OCI-LY1 (cell line): Measurements from ENCODE around the gene MED15.

ENCODE experiments used
- CTCF ChIP-seq: fragments of 200-600 bp; sonication (generic), shearing (Covaris generic); IDR thresholded peaks from 2 replicates; pipeline ENCODE4 v1.5.1; 2017; ENCODE audit warnings: mild to moderate bottlenecking, antibody characterized with exemption, low read length, moderate library complexity, mixed read lengths
- EZH2 ChIP-seq: fragments of 200-600 bp; sonication (generic), shearing (Covaris generic); IDR thresholded peaks from 2 replicates; pipeline ENCODE4 v1.8.0; 2017; ENCODE audit warnings: borderline replicate concordance, mixed run types, mild to moderate bottlenecking, antibody characterized with exemption, low read length, moderate library complexity, mixed read lengths

GRCh38 chr22:20548806-20549205 lies 41.4 kb downstream of the MED15 start:
- no peak for TF ChIP-seq CTCF
- no peak for TF ChIP-seq EZH2
